Lower leg skin (tissue), 4 donors: Measurements from ENCODE around the gene FNDC3B. TPM values are rescaled to one million over a fixed set of nuclear protein-coding genes. Genes with fewer than 3 reads are reported as not detected.

ENCODE experiments used
- DNase-seq, 2 donors: peaks; one replicate each; pipeline ENCODE4 v3.0.0-alpha.2; 2019; ENCODE audit warnings: low spot score in 2 of 2
- H3K4me3 ChIP-seq: fragments of 200-600 bp; sonication (generic); 2 replicates; pipeline ENCODE4 v1.5.1; 2017; ENCODE audit warnings: mild to moderate bottlenecking, low read depth; ENCODE audit not compliant: poor library complexity, severe bottlenecking
- CTCF ChIP-seq, 3 donors: fragments of 450-650 bp; IDR thresholded peaks; one replicate each; pipeline ENCODE4 v1.5.1; 2016; ENCODE audit warnings: antibody characterized with exemption in 3 of 3, mild to moderate bottlenecking in 3 of 3, moderate library complexity in 2 of 3
- POLR2A ChIP-seq, 2 donors: fragments of 450-650 bp; IDR thresholded peaks; one replicate each; pipeline ENCODE4 v1.6.1; 2016 to 2017; ENCODE audit warnings: antibody characterized with exemption in 2 of 2, mild to moderate bottlenecking in 1 of 2, moderate library complexity in 1 of 2
- WGBS, 2 donors: methylation state at CpG; one replicate each; pipeline ENCODE4 v1.1.5; 2018; 5-methylcytosine and 5-hydroxymethylcytosine counted together
- intact Hi-C: fragments of 100-400 bp; cut with DNase I; formaldehyde crosslinking; loops from one replicate; pipeline ENCODE4 v1.15.0; 2023; ENCODE audit warnings: low total_unique reads
- total RNA-seq, 4 donors: library from RNA; depleted of rRNA; stranded (reverse); fragments of >200 nt; gene quantifications; one replicate each; pipeline ENCODE4 v1.1.0, GENCODE V29; 2016

FNDC3B gene
- total RNA-seq, 4 donors from 2014 or later = 22.9 to 39.3 (median 23.2) TPM

DNA sequence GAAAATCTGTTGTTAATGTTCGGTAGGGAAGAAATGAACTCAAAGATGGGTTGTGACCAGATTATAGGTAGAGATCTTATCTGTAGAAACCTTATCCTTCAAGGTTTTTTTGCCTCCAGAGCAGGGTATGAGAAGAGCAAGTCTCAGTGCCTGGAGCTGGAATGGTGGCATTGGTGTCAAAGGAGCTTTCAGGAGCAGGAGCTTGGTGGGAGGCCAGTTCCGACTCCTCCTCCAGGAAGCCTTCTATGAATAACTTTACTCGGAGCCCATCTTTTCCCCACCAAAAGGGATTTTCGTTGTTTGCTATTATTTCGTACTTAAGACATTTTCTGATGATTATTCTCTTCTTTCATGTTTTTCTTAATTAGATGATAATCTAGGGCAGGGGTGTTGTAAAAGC is 317.0 kb downstream of the FNDC3B start:
- intact Hi-C loops = no loop called here
- DNase-seq = no peak
- TF ChIP-seq CTCF (IDR thresholded peaks at IDR 0.05) (no peak), POLR2A (IDR thresholded peaks at IDR 0.05) (no peak)
- 96% methylated on average over 5 of the region's 5 CpGs for WGBS, 2 donors
- H3K4me3 ChIP-seq = no peak overlapping the region

GRCh38 chr3:172357850-172358754 is 318.7 kb downstream of the FNDC3B start:
- H3K4me3 ChIP-seq = no peak overlapping the region
- DNase-seq = no peak
- WGBS, 2 donors = 62 to 75% methylated on average over 6 of the region's 6 CpGs
- intact Hi-C loops = no loop called here
- no peak for TF ChIP-seq POLR2A (IDR thresholded peaks at IDR 0.05)
- no peak for TF ChIP-seq CTCF (IDR thresholded peaks at IDR 0.05)

- intact Hi-C loops = no loop called here
- 94 to 97% methylated on average over 1 of the region's 1 CpG for WGBS, 2 donors
- TF ChIP-seq CTCF (IDR thresholded peaks at IDR 0.05) (no peak), POLR2A (IDR thresholded peaks at IDR 0.05) (no peak)
- no peak overlapping the region for H3K4me3 ChIP-seq
- no peak for DNase-seq
These were observed 319.9 kb downstream of the FNDC3B start for GRCh38 chr3:172359231-172359630.

DNA sequence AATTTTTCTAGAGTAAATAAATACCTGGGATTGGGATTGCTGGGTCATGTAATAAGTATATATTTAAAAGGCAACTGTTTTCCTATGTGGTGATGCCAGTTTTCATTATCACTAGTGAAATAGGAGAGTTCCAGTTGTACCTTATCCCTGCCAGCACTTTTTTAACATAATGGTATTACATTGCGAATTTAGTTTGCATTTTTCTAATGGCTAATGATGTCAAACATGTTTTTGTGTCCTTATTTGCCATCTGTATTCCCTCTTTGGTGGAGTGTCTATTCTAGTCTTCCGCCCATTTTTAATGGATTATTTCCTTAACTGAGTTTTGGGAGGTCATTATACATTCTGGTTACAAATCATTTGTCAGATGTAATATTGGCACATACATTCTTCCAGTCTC is 320.6 kb downstream of the FNDC3B start:
- WGBS, 2 donors = 99% methylated on average over 2 of the region's 2 CpGs
- no peak for DNase-seq
- TF ChIP-seq POLR2A (IDR thresholded peaks at IDR 0.05) (no peak), CTCF (IDR thresholded peaks at IDR 0.05) (no peak)
- H3K4me3 ChIP-seq = no peak overlapping the region
- intact Hi-C loops = no loop called here

GRCh38 chr3:172362583-172362982 is 323.2 kb downstream of the FNDC3B start:
- H3K4me3 ChIP-seq = no peak overlapping the region
- DNase-seq = no peak
- intact Hi-C loops = no loop called here
- 72 to 81% methylated on average over 1 of the region's 1 CpG for WGBS, 2 donors
- no peak for TF ChIP-seq POLR2A (IDR thresholded peaks at IDR 0.05)

GRCh38 chr3:172364374-172365027 is 325.1 kb downstream of the FNDC3B start:
- H3K4me3 ChIP-seq = no peak overlapping the region
- no peak for DNase-seq
- intact Hi-C loops = no loop called here
- WGBS, 2 donors = 81 to 88% methylated on average over 3 of the region's 3 CpGs
- no peak for TF ChIP-seq POLR2A (IDR thresholded peaks at IDR 0.05)
- TF ChIP-seq CTCF (IDR thresholded peaks at IDR 0.05) = no peak
